Natural killer cell (primary cell): ENCODE results near the gene CD300H. TPM values are rescaled to one million over a fixed set of nuclear protein-coding genes. Genes with fewer than 3 reads are reported as not detected.

Experiments used
- ATAC-seq, 3 donors: fragments of 150-1000 bp in 2 of 3; fragments of 200-7000 bp in 1 of 3; cut with Tn5 transposase; 1 replicate in 1 of 3; 2 replicates in 2 of 3; pipeline ENCODE4 v1.10.0; 2021; ENCODE audit warnings: mild to moderate bottlenecking in 2 of 3, moderate library complexity in 2 of 3
- DNase-seq, 2 donors: peaks; one replicate each; pipeline versions ENCODE4 v3.0.0 to v3.0.0-alpha.2; 2013 to 2021; ENCODE audit warnings: mixed read lengths in 1 of 2
- H3K27ac ChIP-seq: one replicate; pipeline ENCODE4 v1.5.1; 2013; ENCODE audit warnings: mild to moderate bottlenecking, low read length
- H3K27me3 ChIP-seq: one replicate; pipeline ENCODE4 v1.6.1; 2013; ENCODE audit warnings: low read length; ENCODE audit not compliant: control insufficient read depth, insufficient read depth
- H3K36me3 ChIP-seq: one replicate; pipeline ENCODE4 v1.6.1; 2013; ENCODE audit warnings: low read length; ENCODE audit not compliant: control insufficient read depth, insufficient read depth
- H3K4me1 ChIP-seq: one replicate; pipeline ENCODE4 v1.6.1; 2013; ENCODE audit warnings: low read length; ENCODE audit not compliant: control insufficient read depth, insufficient read depth
- H3K4me3 ChIP-seq: one replicate; pipeline ENCODE4 v1.5.1; 2013; ENCODE audit warnings: low read length
- H3K9me3 ChIP-seq: one replicate; pipeline ENCODE4 v1.6.1; 2013; ENCODE audit warnings: low read length; ENCODE audit not compliant: control insufficient read depth, insufficient read depth
- H3K27ac Mint-ChIP-seq, 2 donors: one replicate each; pipeline ENCODE4 v1.8.0; 2022; ENCODE audit warnings: mild to moderate bottlenecking in 2 of 2, mixed read lengths in 2 of 2, moderate library complexity in 1 of 2
- H3K27me3 Mint-ChIP-seq, 2 donors: one replicate each; pipeline ENCODE4 v1.8.0; 2022; ENCODE audit warnings: low read depth in 2 of 2, mixed read lengths in 2 of 2
- H3K36me3 Mint-ChIP-seq: one replicate; pipeline ENCODE4 v1.8.0; 2022; ENCODE audit warnings: mixed read lengths
- H3K4me1 Mint-ChIP-seq, 2 donors: one replicate each; pipeline ENCODE4 v1.8.0; 2022; ENCODE audit warnings: mixed read lengths in 2 of 2
- H3K4me3 Mint-ChIP-seq: one replicate; pipeline ENCODE4 v1.8.0; 2022; ENCODE audit warnings: mild to moderate bottlenecking, moderate library complexity, mixed read lengths
- H3K9me3 Mint-ChIP-seq, 2 donors: one replicate each; pipeline ENCODE4 v1.8.0; 2022; ENCODE audit warnings: mixed read lengths in 2 of 2
- CTCF ChIP-seq: fragments of 200-600 bp; IDR thresholded peaks from one replicate; pipeline ENCODE4 v1.8.0; 2022; ENCODE audit warnings: antibody characterized with exemption
- WGBS: methylation state at CpG from one replicate; pipeline ENCODE4 v1.1.7; 2013; ENCODE audit warnings: missing lambda C conversion rate; ENCODE audit not compliant: insufficient coverage; 5-methylcytosine and 5-hydroxymethylcytosine counted together
- intact Hi-C: fragments of 100-400 bp; cut with micrococcal nuclease; formaldehyde crosslinking; loops from one replicate; pipeline ENCODE4 v1.14.2; 2022
- total RNA-seq, 4 donors: library from RNA; stranded (reverse); fragments of 120-200 nt in 1 of 4; gene quantifications; one replicate each; pipeline versions ENCODE4 v1.2.3 to v1.2.4, GENCODE V29; 2013 to 2022

CD300H gene
- total RNA-seq, 3 donors from 2014 or later (not counting 1 experiment from before 2014, with no cell fraction given) = 0.90 to 9.3 TPM; not detected in 1

GRCh38 chr17:74599023-74599399 lies 31.7 kb upstream of the CD300H start:
- intact Hi-C loops = no loop called here
- Mint-ChIP-seq H3K9me3 (no peaks in the 10 kb centered on the region), H3K36me3 (no peaks in the 10 kb centered on the region), H3K27ac (no peak overlapping the region), H3K4me1 (no peaks in the 10 kb centered on the region), H3K27me3 (peaks cover 8 to 29% of the 10 kb centered on the region in 2 donors), H3K4me3 (no peak overlapping the region)
- no peak for TF ChIP-seq CTCF
- no peak for ATAC-seq
- Histone ChIP-seq H3K4me1 (peaks cover 38% of the 10 kb centered on the region), H3K27ac (no peak overlapping the region), H3K27me3 (no peaks in the 10 kb centered on the region), H3K4me3 (no peak overlapping the region), H3K36me3 (no peaks in the 10 kb centered on the region), H3K9me3 (no peaks in the 10 kb centered on the region)
- 6% methylated on average over 3 of the region's 3 CpGs for WGBS
- DNase-seq = no peak

- no peak for ATAC-seq
- H3K9me3 ChIP-seq = no peaks in the 10 kb centered on the region
- intact Hi-C loops = no loop called here
Measured at GRCh38 chr17:74598346-74599022, 31.2 kb upstream of the CD300H start.

GRCh38 chr17:74597069-74597790 lies 29.9 kb upstream of the CD300H start:
- no peak for DNase-seq
- Mint-ChIP-seq H3K9me3 (no peaks in the 10 kb centered on the region), H3K4me1 (peaks cover under 1 to 7% of the 10 kb centered on the region in 2 donors), H3K36me3 (no peaks in the 10 kb centered on the region), H3K27ac (no peak overlapping the region), H3K4me3 (no peak overlapping the region), H3K27me3 (peaks cover 23 to 33% of the 10 kb centered on the region in 2 donors)
- H3K9me3 ChIP-seq = no peaks in the 10 kb centered on the region
- 64% methylated on average over 8 of the region's 8 CpGs for WGBS
- ATAC-seq = no peak
- H3K4me1 ChIP-seq = peaks cover 26% of the 10 kb centered on the region
- intact Hi-C loops = no loop called here
- H3K27me3 ChIP-seq = no peaks in the 10 kb centered on the region
- H3K36me3 ChIP-seq = no peaks in the 10 kb centered on the region
- no peak overlapping the region for H3K4me3 ChIP-seq
- TF ChIP-seq CTCF = no peak
- H3K27ac ChIP-seq = no peak overlapping the region

More at GRCh38 chr17:74598346-74599022, 31.2 kb upstream of the CD300H start:
- peak in 1 of 2 donors; percentile 19 for DNase-seq
- Histone ChIP-seq H3K27me3 (no peaks in the 10 kb centered on the region), H3K27ac (no peak overlapping the region), H3K4me3 (no peak overlapping the region), H3K36me3 (no peaks in the 10 kb centered on the region), H3K4me1 (peaks cover 33% of the 10 kb centered on the region)
- no peak for TF ChIP-seq CTCF
- H3K4me1 Mint-ChIP-seq = no peaks in the 10 kb centered on the region
- H3K4me3 Mint-ChIP-seq = no peak overlapping the region
- 73% methylated on average over 3 of the region's 4 CpGs for WGBS
- peaks cover 11 to 29% of the 10 kb centered on the region in 2 donors for H3K27me3 Mint-ChIP-seq
- H3K27ac Mint-ChIP-seq = no peak overlapping the region
- no peaks in the 10 kb centered on the region for H3K9me3 Mint-ChIP-seq
- H3K36me3 Mint-ChIP-seq = no peaks in the 10 kb centered on the region
